HL-60/S4 (cell line): ENCODE data around the gene DENND4A.

ENCODE experiments used
- in situ Hi-C: fragments of 300-500 bp; cut with MboI; formaldehyde crosslinking; loops from 2 replicates; pipeline ENCODE4 v1.14.3; 2022; ENCODE audit warnings: low sequenced_read_pairs

Gene DENND4A

DNA sequence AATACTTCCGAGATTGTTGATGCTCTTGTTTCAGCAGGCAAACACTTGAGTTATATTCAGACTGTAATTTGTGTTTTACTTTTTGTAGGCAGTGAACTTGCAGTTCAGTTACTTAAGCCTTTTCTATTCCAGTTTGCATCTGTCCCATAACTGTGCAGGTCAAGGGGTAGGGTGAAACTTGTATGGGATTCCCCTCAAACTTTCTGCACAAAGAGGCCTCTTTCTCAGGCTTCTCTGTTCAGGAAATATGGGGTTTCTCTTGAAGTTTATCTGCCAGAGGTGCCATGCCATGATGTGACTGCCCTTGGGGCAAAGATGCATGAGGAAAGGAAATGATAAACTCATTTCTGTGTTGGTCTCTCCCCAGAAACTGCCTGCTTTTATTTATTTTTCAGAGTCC is 103.6 kb downstream of the DENND4A start:
- in situ Hi-C loops, result no loop called here

DNA sequence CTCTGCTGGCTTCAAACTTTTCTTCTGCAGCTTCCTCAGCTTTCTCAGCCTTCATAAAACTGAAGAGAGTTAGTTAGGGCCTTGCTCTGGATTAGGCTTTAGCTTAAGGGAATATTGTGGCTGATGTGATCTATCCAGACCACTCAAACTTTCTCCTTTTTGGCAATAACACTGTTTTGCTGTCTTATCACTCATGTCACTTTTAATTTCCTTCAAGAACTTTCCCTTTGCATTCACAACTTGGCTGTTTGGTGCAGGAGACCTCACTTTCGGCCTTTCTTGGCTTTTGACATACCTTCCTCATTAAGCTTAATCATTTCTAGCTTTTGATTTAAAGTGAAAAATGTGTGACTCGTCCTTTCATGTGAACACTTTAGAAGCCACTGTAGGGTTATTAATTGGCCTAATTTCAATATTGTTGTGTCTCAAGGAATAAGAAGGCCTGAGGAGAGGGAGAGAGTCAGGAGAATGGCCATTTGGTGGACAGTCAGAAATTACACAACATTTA is 109.6 kb downstream of the DENND4A start:
- in situ Hi-C loops, result no loop called here

DNA sequence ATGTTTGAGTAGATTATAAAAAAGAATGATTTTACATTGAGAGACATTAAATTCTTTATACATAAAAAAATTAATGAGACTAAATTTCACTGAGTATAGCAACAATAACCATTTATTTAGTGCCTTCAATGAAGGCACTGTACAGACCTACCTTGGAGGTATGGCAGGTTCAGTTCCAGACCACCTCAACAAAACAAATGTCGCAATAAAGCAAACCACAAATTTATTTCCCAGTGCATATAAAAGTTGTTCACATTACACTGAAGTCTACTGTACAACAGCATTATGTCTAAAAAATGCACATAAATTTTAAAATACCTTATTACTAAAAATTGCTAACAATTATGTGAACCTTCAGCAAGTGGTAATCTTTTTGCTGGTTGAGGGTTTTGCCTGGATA is 111.5 kb downstream of the DENND4A start:
- in situ Hi-C loops, result no loop called here

DNA sequence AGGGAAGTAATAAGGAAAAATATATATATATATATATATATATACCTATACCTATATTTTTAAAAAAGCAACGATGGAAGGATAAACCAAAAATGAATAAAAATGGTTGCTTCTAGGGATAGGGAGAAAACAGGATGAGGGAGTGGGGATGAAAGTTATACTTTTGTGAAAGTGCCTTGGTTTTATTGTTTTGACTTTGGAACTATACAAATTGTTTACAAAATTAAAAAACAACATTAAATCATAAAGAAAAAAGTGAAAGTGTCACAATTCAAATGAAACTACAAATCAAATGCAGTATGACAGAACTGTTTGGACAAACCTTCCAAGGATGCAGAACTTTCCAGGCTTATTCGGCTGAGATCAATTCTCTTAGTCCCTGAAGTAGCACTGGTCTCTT is 116.0 kb downstream of the DENND4A start:
- in situ Hi-C loops, result no loop called here

DNA sequence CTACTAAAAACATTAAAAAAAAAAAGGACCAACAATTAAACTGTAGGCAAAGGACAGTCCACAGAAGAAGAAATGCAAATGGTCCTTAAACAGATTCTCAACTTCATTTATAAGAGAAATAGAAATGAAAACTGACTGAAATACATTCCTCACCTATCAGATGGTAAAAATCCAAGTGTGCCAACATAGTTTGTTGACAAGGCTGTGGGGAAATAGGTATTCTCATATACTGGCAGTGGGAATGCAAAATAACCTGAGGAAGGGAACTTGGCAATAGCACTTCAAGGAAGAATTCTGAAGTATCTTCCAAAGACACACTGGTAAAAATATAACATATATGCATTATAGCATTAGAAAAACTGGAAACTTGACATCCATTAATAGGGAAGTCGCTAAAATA is 116.5 kb downstream of the DENND4A start:
- in situ Hi-C loops, result no loop called here

DNA sequence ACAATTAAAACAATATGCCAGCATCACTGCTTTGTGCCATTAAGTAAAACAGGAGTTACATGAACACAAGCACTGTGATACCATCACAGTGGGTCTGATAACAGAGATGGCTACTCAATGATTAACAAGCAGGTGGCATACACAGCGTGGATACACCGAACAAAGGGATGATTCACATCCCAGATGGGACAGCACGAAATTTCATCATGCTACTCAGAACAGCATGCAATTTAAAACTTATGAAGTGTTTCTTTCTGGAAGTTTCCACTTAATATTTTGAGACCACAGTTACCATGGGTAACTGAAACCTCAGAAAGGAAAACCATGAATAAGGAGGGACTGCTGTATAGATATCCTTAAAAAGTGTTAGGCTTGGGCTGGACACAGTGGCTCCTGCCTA is 125.8 kb downstream of the DENND4A start:
- in situ Hi-C loops, result no loop called here

DNA sequence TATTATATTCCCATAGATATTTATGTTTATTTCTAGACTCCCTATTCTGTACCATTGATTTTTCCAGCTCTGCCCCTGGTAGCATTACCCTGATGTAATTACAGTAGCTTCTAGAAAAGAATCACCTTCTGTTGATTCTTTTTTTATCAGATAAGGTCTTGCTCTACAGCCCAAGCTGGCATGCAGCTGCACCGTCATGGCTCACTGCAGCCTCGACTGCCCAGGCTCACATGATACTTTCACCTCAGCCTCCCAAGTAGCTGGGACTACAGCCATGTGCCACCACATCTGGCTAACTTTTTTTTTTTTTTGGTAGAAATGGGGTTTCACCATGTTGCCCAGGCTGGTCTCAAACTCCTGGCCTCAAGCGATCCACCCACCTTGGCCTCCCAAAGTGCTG is 128.6 kb downstream of the DENND4A start:
- in situ Hi-C loops, result no loop called here

DNA sequence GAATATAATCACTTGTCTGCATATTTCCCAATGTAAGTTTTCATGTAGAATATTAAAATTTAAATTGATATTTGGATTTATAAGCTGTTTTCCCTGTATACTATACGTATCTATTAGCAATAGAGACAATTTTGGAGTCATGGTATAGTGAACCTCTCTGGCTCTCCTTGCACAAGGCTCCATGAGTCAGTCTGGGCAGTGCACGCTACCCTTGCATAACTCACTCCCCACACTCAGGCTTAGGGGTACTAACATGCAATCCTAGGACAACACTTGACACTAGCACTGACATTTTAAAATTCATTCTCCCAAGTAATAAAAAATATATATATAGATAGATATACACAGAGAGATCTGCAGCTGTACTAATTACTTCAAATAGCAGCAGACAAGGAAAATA is 131.2 kb downstream of the DENND4A start:
- in situ Hi-C loops, result no loop called here

DNA sequence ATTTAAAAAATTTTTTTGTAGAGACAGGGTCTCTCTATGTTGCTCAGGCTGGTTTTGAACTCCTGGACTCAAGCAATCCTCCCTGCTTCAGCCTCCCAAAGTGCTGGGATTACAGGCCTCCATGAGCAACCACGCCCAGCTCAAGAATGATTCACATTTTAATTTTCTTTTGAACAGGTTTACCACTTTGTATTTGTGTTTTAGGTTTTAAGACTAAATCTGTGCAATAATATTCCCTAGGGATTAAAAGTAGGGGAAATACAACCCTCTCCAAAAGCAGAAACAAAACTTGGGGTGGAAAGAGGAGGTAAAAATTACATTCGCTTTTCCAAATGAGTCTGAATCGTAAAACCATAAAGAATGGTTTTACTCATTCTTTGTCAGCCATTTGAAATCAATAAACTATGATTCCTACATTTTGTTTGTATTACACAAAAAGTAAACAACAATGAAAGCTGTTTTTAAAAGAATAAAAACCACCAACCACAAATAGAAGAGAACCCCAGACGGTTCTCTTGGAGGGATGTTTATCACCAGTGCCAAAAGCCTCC is 132.5 kb downstream of the DENND4A start:
- in situ Hi-C loops, result no loop called here

DNA sequence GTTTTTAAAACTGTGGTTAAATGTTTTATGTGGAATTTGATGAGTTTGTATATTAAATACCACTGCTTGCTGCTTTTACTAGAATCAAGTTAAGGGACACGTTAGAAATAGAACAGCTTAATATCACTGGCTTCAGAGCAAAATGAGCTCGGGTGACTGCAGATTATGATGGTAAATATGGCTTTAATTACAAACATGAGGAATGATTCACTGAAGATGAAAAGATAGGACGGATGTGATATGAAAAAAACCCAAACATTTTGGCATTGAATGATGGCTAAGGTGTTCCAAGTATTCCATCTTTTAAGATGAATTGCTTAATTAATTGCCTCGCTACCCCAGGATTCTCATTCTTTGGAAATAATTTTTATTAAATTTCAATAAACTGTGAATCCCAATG is 136.6 kb downstream of the DENND4A start:
- in situ Hi-C loops, result no loop called here

DNA sequence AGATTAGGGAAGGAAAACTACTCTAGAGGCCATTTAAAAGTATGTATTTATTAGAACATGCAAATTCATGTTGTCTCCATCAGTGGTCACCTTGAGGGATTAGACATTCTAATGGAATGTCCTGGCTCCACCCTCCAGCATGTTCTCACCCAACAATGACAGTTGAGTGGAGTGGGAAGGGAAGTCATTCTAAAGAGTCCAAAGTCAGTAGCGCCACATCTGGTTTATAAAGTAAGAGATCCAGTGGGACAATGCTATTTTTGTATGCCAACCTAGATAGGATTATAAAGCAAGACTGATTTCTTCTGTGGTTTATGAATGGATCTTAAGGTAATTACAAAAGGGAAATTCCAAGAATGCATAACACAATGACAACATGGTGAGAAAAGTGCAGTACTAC is 137.1 kb downstream of the DENND4A start:
- in situ Hi-C loops, result no loop called here

DNA sequence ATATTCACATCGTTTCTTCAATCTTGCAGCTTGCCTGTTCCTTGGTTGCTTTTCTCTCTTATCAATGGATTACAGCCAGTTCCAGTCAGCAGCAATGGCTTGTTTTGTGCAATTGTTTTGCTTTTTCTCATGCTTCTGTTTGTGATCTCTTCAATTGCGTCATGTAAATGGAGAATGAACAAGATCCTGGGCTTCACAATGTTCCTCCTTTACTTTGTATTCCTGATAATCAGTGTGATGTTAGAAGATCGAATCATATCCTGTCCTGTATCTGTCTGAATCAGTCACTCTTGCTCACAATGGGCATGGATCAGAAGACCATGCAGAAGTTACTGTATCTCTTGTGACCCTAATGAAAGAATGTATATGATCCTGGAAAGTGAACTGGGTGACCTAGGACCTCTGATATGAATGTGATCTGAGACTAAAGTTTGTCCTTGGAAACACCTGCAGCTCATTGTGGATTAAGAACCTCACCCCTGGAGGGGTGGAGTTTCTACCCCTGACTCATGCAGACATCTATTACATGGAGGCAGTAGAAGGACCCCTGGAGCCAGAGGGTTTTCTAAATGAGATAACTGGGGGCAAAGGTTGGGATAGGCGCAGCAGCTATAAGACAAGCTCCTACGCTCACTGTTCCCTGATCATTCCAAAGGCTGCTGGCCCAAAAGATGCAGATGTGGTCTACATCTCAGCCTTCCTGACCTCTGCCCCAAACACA is 138.1 kb downstream of the DENND4A start:
- in situ Hi-C loops, result no loop called here

DNA sequence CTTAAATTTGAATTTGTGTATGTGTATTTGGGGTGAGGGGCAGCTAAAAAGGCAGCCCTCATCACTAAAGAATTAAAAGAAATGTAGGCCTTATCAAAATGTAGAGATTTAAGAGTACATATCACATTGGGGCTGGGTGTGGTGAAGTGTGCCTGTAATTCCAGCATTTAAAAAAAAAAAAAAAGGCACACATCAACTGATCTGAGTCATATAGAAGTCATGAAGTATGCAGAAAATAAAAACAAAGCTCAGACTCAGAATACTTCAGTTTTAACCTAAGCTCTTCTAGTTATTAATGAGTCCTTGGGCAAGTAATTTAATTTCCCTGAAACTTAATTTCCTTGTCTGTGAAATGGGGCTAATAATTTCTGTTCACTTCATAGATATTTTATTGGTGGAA is 138.8 kb downstream of the DENND4A start:
- in situ Hi-C loops, result no loop called here

DNA sequence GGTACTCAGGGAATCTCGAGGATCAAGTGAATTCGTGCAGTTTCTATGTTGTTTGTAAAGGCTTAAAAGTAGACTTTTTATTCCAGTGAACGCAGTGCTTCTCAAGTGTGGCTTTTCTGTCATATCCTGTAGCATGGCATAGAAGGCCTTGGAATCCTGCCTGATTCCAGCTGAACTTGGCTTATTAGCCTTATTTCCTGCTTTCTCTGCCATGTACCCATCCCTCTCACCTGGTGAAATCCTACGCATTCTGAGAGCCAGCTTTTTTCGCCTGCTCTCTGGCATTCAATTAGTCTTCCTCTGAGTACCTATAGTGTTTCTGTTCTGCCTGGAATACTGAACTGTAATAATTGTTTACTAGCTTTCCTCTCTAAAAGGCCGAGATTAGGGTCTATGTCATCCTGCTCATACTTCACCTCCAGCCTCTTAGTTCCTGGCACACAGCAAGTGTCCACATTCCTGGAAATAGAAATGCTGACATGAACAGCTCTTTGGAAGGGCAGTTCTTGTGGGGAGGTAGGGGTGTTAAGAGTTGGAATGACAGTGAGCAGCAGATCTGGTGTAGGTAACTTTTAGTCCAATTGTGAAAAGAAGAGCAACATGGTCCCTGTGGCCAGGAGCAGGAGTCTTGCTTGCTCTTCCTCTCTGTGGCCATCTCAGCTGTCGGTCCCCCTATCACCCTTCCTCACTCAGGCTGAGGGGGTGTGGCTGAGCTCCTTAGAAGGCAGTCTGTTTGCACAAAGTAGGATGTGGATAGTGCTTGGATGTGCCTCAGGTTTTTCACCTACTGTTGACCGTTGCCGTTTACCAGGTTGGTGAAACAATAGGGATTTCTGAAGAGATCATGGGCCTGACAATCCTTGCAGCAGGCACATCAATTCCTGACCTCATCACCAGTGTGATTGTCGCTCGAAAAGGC is 140.0 kb downstream of the DENND4A start:
- in situ Hi-C loops, result no loop called here

DNA sequence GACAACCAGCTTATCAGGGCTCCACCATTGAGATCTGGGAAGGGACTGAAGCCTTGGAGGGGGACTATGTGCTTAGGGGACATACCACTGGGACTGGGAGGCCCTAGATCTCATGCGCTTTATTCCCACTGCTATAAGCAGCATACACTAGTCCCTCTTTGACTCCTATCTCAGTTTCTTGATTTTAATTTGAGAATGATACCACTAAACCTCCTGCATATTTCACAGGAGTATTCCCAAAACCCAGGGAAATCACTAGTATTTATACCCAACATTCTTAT is 141.1 kb downstream of the DENND4A start:
- in situ Hi-C loops, result no loop called here

DNA sequence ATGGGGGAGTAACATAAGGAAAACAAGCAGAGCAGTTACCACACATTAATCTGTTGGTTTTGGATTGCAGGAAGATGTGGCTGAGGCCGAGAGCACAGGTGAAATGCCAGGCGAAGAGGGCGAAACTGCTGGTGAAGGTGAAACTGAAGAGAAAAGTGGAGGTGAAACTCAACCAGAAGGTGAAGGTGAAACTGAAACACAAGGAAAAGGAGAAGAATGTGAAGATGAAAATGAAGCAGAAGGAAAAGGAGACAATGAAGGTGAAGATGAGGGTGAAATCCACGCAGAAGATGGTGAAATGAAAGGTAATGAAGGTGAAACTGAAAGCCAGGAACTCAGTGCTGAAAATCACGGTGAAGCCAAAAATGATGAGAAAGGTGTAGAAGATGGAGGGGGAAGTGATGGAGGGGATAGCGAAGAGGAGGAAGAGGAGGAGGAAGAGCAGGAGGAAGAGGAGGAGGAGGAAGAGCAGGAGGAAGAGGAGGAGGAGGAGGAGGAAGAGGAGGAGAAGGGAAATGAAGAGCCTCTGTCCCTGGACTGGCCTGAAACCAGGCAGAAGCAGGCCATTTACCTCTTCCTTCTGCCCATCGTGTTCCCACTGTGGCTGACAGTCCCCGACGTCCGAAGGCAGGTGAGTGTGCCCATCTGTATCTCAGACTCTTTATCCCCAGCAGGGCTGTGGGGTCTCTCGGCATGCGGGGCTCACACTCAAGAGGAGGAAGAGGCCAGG is 141.6 kb downstream of the DENND4A start:
- in situ Hi-C loops, result no loop called here

DNA sequence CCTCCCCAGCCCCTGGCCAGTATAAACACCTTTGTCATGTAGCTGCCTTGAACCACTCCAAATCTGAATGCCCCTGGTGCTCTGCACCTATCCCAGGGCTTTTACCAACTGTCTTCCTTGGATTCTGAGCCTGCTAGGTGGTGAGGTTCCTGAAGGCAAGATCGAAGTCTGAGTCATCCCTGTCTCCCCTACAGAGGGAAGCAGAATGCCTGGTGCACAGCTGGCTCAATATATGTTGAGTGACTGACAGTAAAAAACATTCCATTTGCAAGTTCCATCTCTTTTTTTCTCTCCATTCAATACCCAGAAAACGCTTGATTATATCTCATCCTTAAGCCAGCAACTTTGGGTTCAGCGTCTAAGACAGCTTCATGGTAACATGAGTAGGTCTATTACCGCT is 145.6 kb downstream of the DENND4A start:
- in situ Hi-C loops, result loop anchor here (25.0 kb wide), 1 partner anchor 216 kb away; the partner anchor contains the start of gene RAB11A

DNA sequence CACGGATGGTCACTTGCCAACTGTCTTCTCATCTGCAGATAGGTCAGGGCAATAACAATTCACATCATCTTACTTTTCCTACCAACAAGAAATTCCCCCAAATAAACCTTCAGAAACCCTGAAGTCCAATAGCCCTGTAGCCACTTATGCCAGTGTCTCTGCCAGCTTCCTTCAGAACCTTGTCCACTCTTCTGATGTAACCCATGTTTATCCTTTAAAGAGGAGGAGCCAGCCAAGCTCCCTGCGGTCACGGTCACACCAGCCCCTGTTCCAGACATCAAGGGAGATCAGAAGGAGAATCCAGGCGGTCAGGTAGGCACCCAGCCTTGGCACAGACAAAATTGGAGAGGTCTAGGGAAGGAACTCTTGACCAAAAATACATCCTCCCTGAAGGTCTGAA is 146.7 kb downstream of the DENND4A start:
- in situ Hi-C loops, result loop anchor here (25.0 kb wide), 1 partner anchor 217 kb away; the partner anchor contains the start of gene RAB11A

DNA sequence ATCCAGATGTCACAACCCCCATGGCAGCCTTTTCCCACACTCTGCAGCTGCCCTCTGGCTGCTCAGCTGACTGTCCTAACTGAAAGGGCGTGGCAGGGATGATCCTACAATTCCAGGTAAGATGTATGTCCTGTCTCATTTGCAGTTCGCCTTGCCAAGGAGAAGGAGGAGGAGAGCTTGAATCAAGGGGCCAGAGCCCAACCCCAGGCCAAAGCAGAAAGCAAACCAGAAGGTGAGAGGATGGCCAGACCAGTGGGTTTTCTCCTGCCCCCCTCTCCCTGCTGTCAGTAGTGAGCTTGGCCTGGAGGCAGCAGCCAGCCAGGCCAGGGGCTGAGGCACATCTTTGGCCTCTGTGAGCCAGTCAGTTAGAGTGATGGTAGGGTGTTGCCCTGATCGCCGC is 147.8 kb downstream of the DENND4A start:
- in situ Hi-C loops, result loop anchor here (25.0 kb wide), 1 partner anchor 218 kb away; the partner anchor contains the start of gene RAB11A

DNA sequence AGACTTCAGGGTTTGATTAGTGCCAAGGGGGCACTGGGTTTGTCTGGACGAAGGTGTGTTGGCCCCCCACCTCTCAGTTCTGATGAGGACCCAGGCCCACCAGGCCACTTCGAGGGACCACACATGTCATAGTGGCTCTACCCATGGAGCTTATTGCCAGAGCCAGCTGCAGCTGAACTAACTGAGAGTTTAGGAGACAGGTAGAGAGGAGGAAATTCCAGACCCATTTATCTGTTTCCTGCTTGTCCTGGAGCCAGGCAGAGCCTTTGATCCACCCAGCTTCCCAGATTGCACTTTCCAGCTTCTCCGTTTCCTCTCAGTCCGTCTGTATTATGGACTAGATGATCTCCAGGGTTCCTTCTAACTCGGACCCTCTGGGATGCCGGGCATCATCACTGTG is 149.5 kb downstream of the DENND4A start:
- in situ Hi-C loops, result loop anchor here (25.0 kb wide), 1 partner anchor 220 kb away; the partner anchor contains the start of gene RAB11A
